RPMI7951 (cell line): ENCODE measurements around the gene CYBA. TPM values are rescaled to one million over a fixed set of nuclear protein-coding genes. Genes with fewer than 3 reads are reported as not detected.

ENCODE experiments used
- DNase-seq: peaks from one replicate; pipeline ENCODE4 v3.0.0-alpha.2; 2012; ENCODE audit warnings: low read depth
- total RNA-seq: library from RNA; depleted of rRNA; stranded (reverse); fragments of >200 nt; shearing (Covaris generic); gene quantifications from 2 replicates; pipeline ENCODE4 v1.2.3, GENCODE V29; 2014

Gene CYBA
- total RNA-seq, 1 experiment from 2014 or later = 30.9 TPM

GRCh38 chr16:88647178-88648070, 3.4 kb downstream of the CYBA start:
- no peak for DNase-seq

- DNase-seq = no peak
These were observed 4.4 kb downstream of the CYBA start for GRCh38 chr16:88646345-88647034.

DNA sequence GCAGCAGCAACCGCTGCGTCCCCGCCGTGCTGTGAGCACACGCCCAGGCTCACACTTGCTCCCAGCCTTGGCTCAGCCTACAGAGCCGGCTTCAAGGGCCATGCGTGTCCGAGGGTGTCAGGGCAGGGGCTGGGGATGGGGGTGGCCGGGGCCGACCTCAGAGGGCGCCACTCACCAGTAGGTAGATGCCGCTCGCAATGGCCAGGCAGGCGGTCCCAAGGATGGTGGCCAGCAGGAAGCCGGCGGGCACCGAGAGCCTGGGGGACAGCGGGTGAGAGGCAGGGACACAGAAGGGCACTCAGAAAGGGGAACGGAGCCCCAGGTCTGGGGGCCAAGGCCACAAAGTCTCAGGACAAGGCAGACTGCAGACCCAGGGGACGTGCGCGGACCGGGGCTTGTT, 4.9 kb downstream of the CYBA start:
- DNase-seq = no peak

DNA sequence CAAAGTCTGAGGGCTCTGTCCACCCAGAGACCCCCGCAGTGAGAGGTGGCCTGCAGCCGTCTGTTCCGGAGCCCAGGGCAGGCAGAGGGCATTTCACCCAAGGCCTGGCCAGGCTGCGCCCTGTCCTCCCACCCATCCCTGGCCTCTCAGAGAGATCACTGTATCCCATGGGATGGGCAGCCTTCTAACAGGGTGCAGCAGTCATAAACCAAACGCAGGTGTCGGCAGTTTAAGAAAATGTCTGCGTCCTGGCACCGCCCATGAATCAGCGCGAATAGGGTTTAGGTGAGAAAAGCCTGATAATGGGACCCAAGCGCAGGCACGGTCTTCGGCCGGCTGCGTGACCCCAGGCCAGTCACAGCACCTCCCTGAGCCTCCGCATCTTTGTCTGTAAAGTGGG, 5.4 kb downstream of the CYBA start:
- no peak for DNase-seq

GRCh38 chr16:88643644-88643932, 7.3 kb downstream of the CYBA start:
- no peak for DNase-seq

DNA sequence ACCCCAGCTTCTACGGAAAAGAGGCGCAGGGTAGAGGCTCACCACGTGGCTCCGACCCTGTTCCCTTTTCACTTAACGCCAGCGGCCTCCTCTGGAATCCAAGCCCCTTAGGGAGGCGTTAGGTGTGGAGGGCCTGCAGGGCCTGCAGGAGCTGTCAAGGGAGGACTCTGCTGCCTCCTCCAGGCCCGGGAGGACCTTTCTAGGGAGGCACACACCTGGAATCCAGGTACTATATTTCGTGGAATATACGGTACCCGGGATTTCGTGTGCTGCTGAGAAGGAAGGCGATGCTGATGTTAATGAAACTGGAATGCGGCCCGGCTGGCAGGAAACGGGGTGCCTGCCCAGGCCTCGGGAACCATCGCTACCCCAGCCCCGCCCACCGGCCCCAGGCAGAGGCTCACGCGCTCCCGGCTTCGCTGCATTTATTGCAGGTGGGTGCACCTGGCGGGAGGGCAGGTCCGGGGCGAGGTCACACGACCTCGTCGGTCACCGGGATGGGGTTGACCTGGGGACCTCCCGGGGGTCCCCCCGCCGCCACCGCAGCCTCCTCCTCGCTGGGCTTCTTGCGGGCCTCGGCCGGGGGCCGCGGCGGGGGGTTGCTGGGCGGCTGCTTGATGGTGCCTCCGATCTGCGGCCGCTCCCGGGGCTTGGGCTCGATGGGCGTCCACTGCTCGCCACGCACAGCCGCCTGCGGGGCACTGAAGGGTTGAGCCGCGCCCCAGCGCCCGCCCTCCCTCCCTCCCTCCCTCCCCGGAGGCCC, 7.8 kb downstream of the CYBA start:
- no peak for DNase-seq

- DNase-seq = no peak
These were observed 10.2 kb downstream of the CYBA start for GRCh38 chr16:88640498-88641247.

DNA sequence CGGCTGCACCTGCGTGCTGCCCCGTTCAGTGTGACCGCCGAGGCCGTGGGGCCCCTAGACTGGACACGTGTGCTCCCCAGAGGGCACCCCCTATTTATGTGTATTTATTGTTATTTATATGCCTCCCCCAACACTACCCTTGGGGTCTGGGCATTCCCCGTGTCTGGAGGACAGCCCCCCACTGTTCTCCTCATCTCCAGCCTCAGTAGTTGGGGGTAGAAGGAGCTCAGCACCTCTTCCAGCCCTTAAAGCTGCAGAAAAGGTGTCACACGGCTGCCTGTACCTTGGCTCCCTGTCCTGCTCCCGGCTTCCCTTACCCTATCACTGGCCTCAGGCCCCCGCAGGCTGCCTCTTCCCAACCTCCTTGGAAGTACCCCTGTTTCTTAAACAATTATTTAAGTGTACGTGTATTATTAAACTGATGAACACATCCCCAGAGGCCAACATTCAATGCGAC, 10.8 kb downstream of the CYBA start:
- DNase-seq = no peak

GRCh38 chr16:88639231-88640038, 11.4 kb downstream of the CYBA start:
- no peak for DNase-seq

DNA sequence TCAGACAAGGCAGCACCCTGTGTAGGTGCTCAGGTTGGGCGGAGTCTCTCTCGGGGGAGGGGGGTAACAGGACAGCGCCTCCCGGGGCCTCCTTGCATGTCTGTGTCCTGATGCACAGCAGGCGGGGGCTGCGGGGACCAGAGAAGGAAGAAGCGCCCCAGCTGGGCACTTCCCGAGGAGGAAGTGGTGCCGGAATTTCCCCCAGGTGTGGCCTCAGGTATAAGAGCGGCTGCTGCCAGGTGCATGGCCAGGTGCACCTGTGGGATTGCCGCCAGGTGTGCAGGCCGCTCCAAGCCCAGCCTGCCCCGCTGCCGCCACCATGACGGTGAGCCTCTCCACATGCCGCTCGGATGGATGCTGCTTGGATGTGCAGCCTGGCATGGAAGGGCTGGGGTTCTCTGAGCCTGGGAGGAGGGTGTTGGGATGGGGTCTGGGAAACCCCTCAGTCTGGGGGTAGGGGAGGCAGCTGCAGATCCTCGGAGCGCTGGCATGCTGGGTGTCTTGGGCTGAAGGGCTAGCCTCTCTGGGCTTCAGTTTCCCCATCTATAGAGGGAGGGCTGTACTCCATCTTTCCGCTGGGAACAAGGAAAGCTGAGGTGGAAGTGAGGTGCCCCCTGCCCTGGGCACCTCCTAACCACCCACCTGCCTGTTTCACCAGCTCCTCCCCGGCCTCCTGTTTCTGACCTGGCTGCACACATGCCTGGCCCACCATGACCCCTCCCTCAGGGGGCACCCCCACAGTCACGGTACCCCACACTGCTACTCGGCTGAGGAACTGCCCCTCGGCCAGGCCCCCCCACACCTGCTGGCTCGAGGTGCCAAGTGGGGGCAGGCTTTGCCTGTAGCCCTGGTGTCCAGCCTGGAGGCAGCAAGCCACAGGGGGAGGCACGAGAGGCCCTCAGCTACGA, 12.3 kb downstream of the CYBA start, which contains the start of gene IL17C:
Gene IL17C (plus strand): TSS at position 250 of the 908 bp plus-strand sequence. CDS start 70 bp downstream, at position 320.
- no peak for DNase-seq

DNA sequence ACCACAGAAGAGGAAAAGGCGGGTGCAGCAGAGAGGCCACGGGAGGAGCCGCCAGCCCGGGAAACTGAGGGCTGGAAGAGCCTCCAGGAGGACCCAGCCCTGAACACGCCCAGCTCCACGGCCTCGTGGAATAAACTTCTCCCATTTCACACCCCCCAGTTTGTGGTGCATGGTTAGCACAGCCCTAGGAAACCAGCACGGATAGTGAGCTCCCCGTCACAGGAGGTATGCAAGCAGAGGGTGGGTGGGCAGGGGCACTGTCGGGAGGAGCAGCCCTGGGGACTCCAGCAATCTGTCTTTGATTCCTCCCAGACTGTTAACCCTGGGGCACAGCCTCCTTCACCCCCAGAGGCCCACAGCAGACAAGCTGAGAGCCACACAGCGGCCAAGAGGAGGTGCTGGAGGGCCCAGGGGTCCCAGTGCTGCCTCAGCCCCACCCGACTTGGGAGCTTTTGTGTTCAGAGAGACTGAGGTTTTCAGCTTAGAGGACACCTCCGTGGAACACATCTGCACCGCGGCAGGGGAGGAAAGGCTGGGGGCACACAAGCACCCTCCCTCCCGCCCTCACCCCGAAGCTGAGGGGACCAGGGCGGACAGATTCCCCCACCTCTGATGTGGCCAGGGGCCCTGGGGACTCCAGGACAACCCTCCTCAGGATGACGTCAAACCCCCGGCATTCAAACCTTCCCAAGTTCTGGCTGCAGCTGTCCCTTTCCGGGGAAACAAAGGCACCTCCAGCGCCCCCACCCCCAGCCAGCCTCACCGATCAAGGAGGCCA, 14.2 kb downstream of the CYBA start:
- DNase-seq = no peak

DNA sequence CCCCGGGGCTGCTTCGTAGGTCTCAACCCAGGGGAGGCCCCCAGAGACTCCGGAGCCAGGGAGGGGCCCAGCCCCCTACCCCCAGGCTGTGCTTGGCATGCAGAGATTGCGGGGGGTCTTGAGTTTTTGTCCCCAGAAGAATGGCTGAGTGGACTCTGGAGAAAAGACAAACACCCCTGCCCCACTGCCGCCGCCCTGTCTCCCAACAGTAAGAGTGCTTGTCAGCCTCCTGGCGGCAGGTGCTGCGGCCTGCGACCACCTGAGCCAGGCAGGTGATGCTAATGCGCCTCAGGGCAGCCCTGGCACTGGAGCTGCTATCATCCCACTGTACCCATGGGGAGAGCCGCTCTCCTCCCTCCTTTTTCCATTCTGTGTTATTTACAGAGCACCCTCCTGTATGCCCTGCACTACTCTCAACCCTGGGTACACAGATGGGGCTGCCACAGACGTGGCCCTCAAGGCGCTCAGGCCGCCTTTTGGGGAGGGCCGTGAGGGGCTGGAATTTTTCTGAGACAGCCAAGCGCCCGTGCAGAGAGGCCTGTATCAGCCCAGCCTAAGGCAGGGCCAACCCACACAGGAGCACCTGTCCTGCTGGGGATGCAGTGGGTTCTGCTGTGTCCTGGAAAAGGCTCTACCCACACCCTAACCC, 15.1 kb downstream of the CYBA start:
- no peak for DNase-seq

GRCh38 chr16:88634994-88635670, 15.7 kb downstream of the CYBA start:
- DNase-seq = peak; percentile 32

DNA sequence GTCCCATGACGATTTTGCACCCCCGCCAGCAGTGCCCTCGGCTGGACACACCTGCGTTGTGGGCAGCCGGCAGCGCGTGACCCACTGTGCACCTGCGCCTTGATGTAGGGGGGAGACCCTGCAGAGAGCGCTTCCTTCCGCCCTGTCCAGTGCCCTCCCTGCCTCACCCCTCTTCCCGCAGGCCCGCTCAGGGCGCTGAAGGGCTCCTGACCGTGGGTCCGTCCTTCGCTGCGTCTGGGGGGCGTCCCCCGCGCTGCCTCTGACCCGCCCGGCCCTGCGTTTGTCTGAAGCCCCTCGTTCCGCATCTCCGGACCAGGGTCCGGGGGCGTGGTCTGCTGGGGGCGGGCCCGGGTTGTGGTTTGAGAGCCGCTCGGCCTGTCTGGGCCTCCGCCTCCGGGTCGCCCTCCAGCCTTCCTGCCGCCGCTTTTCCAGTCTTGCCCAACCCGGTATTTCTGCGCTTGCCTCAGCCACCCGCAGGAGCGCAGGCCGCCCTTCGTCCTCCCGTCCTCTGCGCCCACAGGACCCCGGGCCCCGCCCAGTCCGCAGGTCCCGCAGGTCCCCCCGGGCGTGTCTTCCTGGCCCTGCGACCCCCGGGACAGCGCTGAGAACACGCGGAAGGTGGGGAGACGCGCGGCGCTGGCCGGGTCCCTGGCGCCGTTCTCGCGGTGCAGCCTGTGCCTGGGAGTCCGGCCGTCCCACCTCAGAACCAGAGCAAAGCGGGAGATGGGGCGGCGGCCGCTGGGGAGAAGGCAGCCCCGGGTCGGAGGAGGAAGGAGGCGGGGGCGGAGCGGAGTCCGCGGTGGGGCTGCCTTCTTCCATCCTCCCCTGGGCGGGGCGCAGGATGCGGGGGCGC, 16.5 kb downstream of the CYBA start:
- peak; percentile 69 for DNase-seq

DNA sequence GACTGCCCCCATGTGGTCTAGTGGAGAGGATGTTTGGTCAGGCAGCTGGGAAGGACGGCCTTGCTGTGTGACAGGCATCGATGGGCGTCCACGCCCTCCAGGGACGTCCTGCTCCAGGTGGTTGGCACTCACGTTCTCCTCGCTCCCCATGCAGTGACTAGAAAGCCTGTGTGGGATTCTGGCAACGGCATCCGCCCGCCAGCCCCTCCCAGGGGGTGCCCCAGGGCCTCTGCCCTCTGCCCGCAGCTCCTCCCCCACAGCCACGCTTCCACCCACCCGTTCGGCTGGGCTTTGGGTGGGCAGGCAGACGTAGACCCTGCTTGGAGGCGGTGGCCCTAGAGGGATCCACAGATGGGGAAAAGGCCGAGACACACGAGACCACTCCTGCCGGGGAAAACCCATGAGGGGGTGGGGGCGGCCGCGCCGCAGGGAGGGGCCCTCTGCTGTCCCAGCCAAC, 17.1 kb downstream of the CYBA start:
- DNase-seq = peak; percentile 27

DNA sequence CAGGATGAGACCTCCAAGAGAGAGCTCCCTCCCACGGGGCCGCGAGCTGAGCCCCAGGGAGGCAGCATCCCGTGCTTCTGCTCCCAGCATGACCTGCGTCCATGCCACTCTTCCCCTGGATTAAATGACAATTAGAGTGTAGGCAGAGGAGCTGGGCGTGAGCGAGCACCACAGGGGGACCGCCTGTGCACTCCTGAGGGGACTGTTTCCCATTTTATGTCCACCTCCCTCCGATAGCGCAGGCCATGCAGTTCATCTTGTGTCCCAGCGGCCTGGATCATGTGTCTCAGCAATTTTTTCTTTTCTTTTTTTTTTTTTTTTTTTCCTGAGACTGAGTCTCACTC, 18.3 kb downstream of the CYBA start:
- no peak for DNase-seq
